K562 (cell line): ENCODE measurements around the gene MYO9A. TPM values are rescaled to one million over a fixed set of nuclear protein-coding genes. Genes with fewer than 3 reads are reported as not detected.
A peak's percentile ranks its signal among the peaks of the same experiment; 100 is the strongest.

ENCODE experiments used
- ATAC-seq: fragments of 200-7000 bp; cut with Tn5 transposase; 3 replicates; pipeline ENCODE4 v1.9.1; 2020; ENCODE audit warnings: moderate library complexity
- BruUV-seq: library from RNA; stranded (reverse); fragments of 400-500 nt; replicated peaks from 2 replicates; lab custom pipeline; 2021; lab: Mats Ljungman, UMichigan
- CTCF ChIA-PET: fragments of 300-600 bp; formaldehyde crosslinking; extraction: SDS; loops from one replicate; lab custom pipeline; 2021; ENCODE audit warnings: low intra/inter-chr PET ratio; lab: Yijun Ruan, JAX
- POLR2A ChIA-PET: fragments of 300-600, 350-650 bp; sonication (Branson Sonifier 250); formaldehyde crosslinking; extraction: SDS; loops from one replicate; lab custom pipeline; 2021; ENCODE audit warnings: antibody characterized with exemption, inconsistent platforms; lab: Yijun Ruan, JAX
- DNase-seq, 4 experiments: peaks; one replicate each; pipeline versions ENCODE4 v3.0.0 to v3.0.0-alpha.2; 2011 to 2018; ENCODE audit warnings: low spot score in 3 of 4, mixed read lengths in 3 of 4; ENCODE audit errors: extremely low read depth in 1 of 4
- FAIRE-seq: peaks from 2 replicates; lab custom pipeline; 2011; peaks lifted over from hg19 to GRCh38; lab: Jason Lieb, UNC
- H2AFZ ChIP-seq: 2 replicates; pipeline ENCODE4 v1.6.0; 2011; ENCODE audit warnings: low read depth, low read length, control low read depth, inconsistent platforms
- H3K27ac ChIP-seq: fragments of 200-600 bp; 3 replicates; pipeline ENCODE4 v1.8.0; 2011; ENCODE audit warnings: low read depth, mild to moderate bottlenecking, control low read depth, inconsistent platforms, low read length, moderate library complexity, mixed read lengths; ENCODE audit errors: extremely low read depth
- H3K27me3 ChIP-seq, 2 experiments: fragments of 300-600 bp in 1 of 2; 2 replicates in 1 of 2; 3 replicates in 1 of 2; pipeline versions ENCODE4 v1.6.0 to v1.8.0; 2011; ENCODE audit warnings: inconsistent platforms in 2 of 2, low read length in 2 of 2, mild to moderate bottlenecking in 1 of 2, mixed read lengths in 1 of 2, moderate library complexity in 1 of 2; ENCODE audit not compliant: control insufficient read depth in 2 of 2, insufficient read depth in 2 of 2
- H3K36me3 ChIP-seq: fragments of 300-600 bp; 3 replicates; pipeline ENCODE4 v1.8.0; 2011; ENCODE audit warnings: mild to moderate bottlenecking, low read length, inconsistent platforms; ENCODE audit not compliant: control insufficient read depth, insufficient read depth
- H3K4me1 ChIP-seq, 2 experiments: fragments of 200-600 bp in 1 of 2; replicated peaks in 1 of 2; 2 replicates in 1 of 2; 3 replicates in 1 of 2; pipeline versions ENCODE4 v1.5.1 to v1.8.0; 2011; ENCODE audit warnings: inconsistent platforms in 2 of 2, low read length in 2 of 2, mild to moderate bottlenecking in 1 of 2, mixed read lengths in 1 of 2, moderate library complexity in 1 of 2; ENCODE audit not compliant: control insufficient read depth in 2 of 2, insufficient read depth in 2 of 2
- H3K4me2 ChIP-seq: 2 replicates; pipeline ENCODE4 v1.6.1; 2011; ENCODE audit warnings: low read length, control low read depth, inconsistent platforms, mixed read lengths; ENCODE audit not compliant: insufficient read depth
- H3K4me3 ChIP-seq: fragments of 200-600 bp; sonication (generic), shearing (Covaris generic); 2 replicates; pipeline ENCODE4 v1.5.1; 2016; ENCODE audit warnings: control low read depth, inconsistent platforms
- H3K79me2 ChIP-seq: fragments of 200-600 bp; 3 replicates; pipeline ENCODE4 v1.8.0; 2011; ENCODE audit warnings: low read length, inconsistent platforms; ENCODE audit not compliant: control insufficient read depth, insufficient read depth
- H3K9ac ChIP-seq, 2 experiments: 2 replicates each; pipeline versions ENCODE4 v1.6.0 to v1.6.1; 2011; ENCODE audit warnings: low read depth in 2 of 2, low read length in 2 of 2, control low read depth in 1 of 2, inconsistent platforms in 1 of 2, mild to moderate bottlenecking in 1 of 2, mixed read lengths in 1 of 2; ENCODE audit not compliant: insufficient read depth in 1 of 2
- H3K9me1 ChIP-seq: one replicate; pipeline ENCODE4 v1.6.0; 2011; ENCODE audit warnings: inconsistent platforms, mild to moderate bottlenecking, low read length, moderate library complexity; ENCODE audit not compliant: control insufficient read depth, insufficient read depth
- H3K9me3 ChIP-seq: replicated peaks from 2 replicates; pipeline ENCODE4 v1.5.1; 2011; ENCODE audit warnings: low read depth, low read length, inconsistent platforms; ENCODE audit not compliant: control insufficient read depth, insufficient read depth
- H4K20me1 ChIP-seq: replicated peaks from 2 replicates; pipeline ENCODE4 v1.6.1; 2011; ENCODE audit warnings: low read length, inconsistent platforms, mixed read lengths; ENCODE audit not compliant: control insufficient read depth, insufficient read depth
- CTCF ChIP-seq, 3 experiments: IDR thresholded peaks in 2 of 3; conservative IDR thresholded peaks in 1 of 3; 2 replicates each; pipeline ENCODE4 v1.5.1; 2011 to 2012; ENCODE audit warnings: low read length in 3 of 3, mild to moderate bottlenecking in 3 of 3, control low read depth in 2 of 3, improper control_type of control experiment in 1 of 3, inconsistent platforms in 1 of 3, low read depth in 1 of 3, mixed read lengths in 1 of 3, moderate library complexity in 1 of 3; ENCODE audit not compliant: insufficient read depth in 2 of 3
- CXXC5 ChIP-seq: fragments of 250-450 bp; sonication (Bioruptor Pico); IDR thresholded peaks from 2 replicates; pipeline ENCODE4 v1.8.0; 2022; ENCODE audit warnings: inconsistent platforms, mild to moderate bottlenecking, moderate library complexity
- DLX4 ChIP-seq: fragments of 250-450 bp; sonication (Bioruptor Pico); IDR thresholded peaks from 2 replicates; pipeline ENCODE4 v1.6.1; 2021; ENCODE audit warnings: mild to moderate bottlenecking
- NFXL1 ChIP-seq: fragments of 450-650 bp; formaldehyde crosslinking; IDR thresholded peaks from 2 replicates; pipeline ENCODE4 v1.4.0; 2021; ENCODE audit warnings: mild to moderate bottlenecking
- PHB2 ChIP-seq: fragments of 450-650 bp; IDR thresholded peaks from 2 replicates; pipeline ENCODE4 v1.6.1; 2017; ENCODE audit warnings: low read depth
- ZFP30 ChIP-seq: fragments of 250-450 bp; sonication (Bioruptor Pico); IDR thresholded peaks from 2 replicates; pipeline ENCODE4 v1.8.0; 2022; ENCODE audit warnings: moderate library complexity, mild to moderate bottlenecking, inconsistent platforms, borderline replicate concordance
- ZNF778 ChIP-seq: fragments of 450-650 bp; formaldehyde crosslinking; IDR thresholded peaks from 2 replicates; pipeline ENCODE4 v1.4.0; 2020; ENCODE audit warnings: mild to moderate bottlenecking, moderate library complexity
- WGBS: fragments of 100-300 bp; shearing (Covaris generic); methylation state at CpG from one replicate; pipeline ENCODE4 v1.1.6; 2016; ENCODE audit warnings: low coverage, mixed read lengths; ENCODE audit not compliant: insufficient coverage; ENCODE audit errors: missing lambda C conversion rate; 5-methylcytosine and 5-hydroxymethylcytosine counted together
- in situ Hi-C: fragments of 300-500 bp; cut with MboI; formaldehyde crosslinking; loops from 4 replicates; pipeline ENCODE4 v1.15.0; 2018; ENCODE audit warnings: inconsistent platforms, mixed read lengths
- intact Hi-C: fragments of 100-400 bp; cut with micrococcal nuclease; formaldehyde crosslinking; loops from 2 replicates; pipeline ENCODE4 v1.14.2; 2022
- polyA plus RNA-seq, 8 experiments: library from polyadenylated mRNA; depleted of rRNA in 4 of 8; stranded (reverse) in 5 of 8; unstranded in 3 of 8; fragments of >200 nt; fragmentation: Nextera tagmentation in 2 of 8; fragmentation: Illumina TruSeq in 1 of 8; extraction: Ambion mirVana in 2 of 8; extraction: Trizol in 1 of 8; gene quantifications; 2 replicates each; pipeline versions ENCODE4 v1.2.1 to v1.2.3, GENCODE V29; 2011 to 2014; ENCODE audit warnings: inconsistent platforms in 1 of 8, missing spikeins in 1 of 8
- total RNA-seq, 7 experiments: library from RNA; depleted of rRNA in 6 of 7; stranded (reverse); fragments of >200 nt in 6 of 7; fragmentation: Illumina TruSeq in 2 of 7; extraction: Trizol in 2 of 7; gene quantifications; 2 replicates each; pipeline versions ENCODE4 v1.2.1 to v1.2.3, GENCODE V29; 2011 to 2021; ENCODE audit warnings: low replicate concordance in 1 of 7

MYO9A gene
- total and polyA plus RNA-seq, 9 of the 15 experiments (the other 6 are each of a cell fraction or from before 2014, with no cell fraction given): 1.9 to 15.4 (median 5.8) TPM

GRCh38 chr15:72042865-72043264, 75.1 kb downstream of the MYO9A start:
- Histone ChIP-seq H3K4me3 (no peak overlapping the region), H3K27ac (no peak overlapping the region), H3K4me1 (no peaks in the 10 kb centered on the region), H3K9me3 (no peaks in the 10 kb centered on the region), H3K9me1 (no peaks in the 10 kb centered on the region), H3K36me3 (no peaks in the 10 kb centered on the region), H3K79me2 (no peaks in the 10 kb centered on the region), H3K4me2 (no peak overlapping the region), H3K27me3 (no peaks in the 10 kb centered on the region), H2AFZ (no peak overlapping the region), H4K20me1 (no peaks in the 10 kb centered on the region), H3K9ac (no peak overlapping the region)
- in situ Hi-C loops (no loop called here), intact Hi-C loops (loop anchor here (5.0 kb wide), 1 partner anchor 114 kb away; no protein-coding TSS in a partner anchor)
- FAIRE-seq (no peak), DNase-seq (peak in 1 of 4 experiments; percentile 5), ATAC-seq (no peak)
- no TSS peak for BruUV-seq
- TF ChIP-seq CTCF (IDR thresholded peaks at IDR 0.05 in 2 of 3, conservative IDR thresholded peaks at IDR 0.05 in 1 of 3; ENCODE audit: insufficient read depth in 2 of 3, low read depth in 1 of 3, low read length in 3 of 3) (0 out of 6 replicates have a peak, but pooled peaks of 1 of the 3 experiments have one; percentile 14), ZFP30 (no peak), ZNF778 (CRISPR knock-in tag) (no peak), PHB2 (no peak), CXXC5 (CRISPR knock-in tag) (no peak), NFXL1 (CRISPR knock-in tag) (no peak), DLX4 (CRISPR knock-in tag) (no peak)
- 14% methylated on average over 7 of the region's 7 CpGs for WGBS
- CTCF ChIA-PET: no interaction called here
- POLR2A ChIA-PET: no interaction called here
